ENCODE results near the gene ABCC3. TPM values are rescaled to one million over a fixed set of nuclear protein-coding genes. Genes with fewer than 3 reads are reported as not detected.

Gene ABCC3
- total and polyA plus RNA-seq, 2 of the 8 experiments (the other 6 are each of a cell fraction or from before 2014, with no cell fraction given), result 0.35 to 0.37 TPM

- Histone ChIP-seq H3K27me3 (replicated peaks in 1 of 4; ENCODE audit: control insufficient read depth in 3 of 4, extremely low read depth in 1 of 4, insufficient read depth in 3 of 4, low read length in 3 of 4) (peaks cover 25 to 44% (median 39%) of the 10 kb centered on the region in 4 experiments), H3K23me2 (ENCODE audit: low read depth, low read length) (peaks cover 4% of the 10 kb centered on the region; the same call in 1 of the 2 replicates), H2AFZ (ENCODE audit: low read length) (no peak overlapping the region), H2AK5ac (ENCODE audit: low read depth, low read length) (no peak overlapping the region), H3K4me3 (ENCODE audit: extremely low read depth in 1 of 4, insufficient read depth in 2 of 4, low read depth in 3 of 4, low read length in 4 of 4) (no peak overlapping the region), H3K4me1 (replicated peaks in 1 of 4; ENCODE audit: control insufficient read depth in 3 of 4, insufficient read depth in 4 of 4, low read length in 3 of 4) (peaks cover 0 to 5% (median 2%) of the 10 kb centered on the region in 4 experiments; a peak in 4 of 7 replicates), H3K4me2 (ENCODE audit: insufficient read depth in 1 of 2, low read depth in 2 of 2, low read length in 2 of 2) (peak overlapping the region in 1 of 2 experiments; percentile 81; a peak in 1 of 4 replicates), H2BK20ac (ENCODE audit: low read length) (no peak overlapping the region), H3K9me3 (ENCODE audit: insufficient read depth in 2 of 2, low read depth in 1 of 2, low read length in 1 of 2) (no peaks in the 10 kb centered on the region), H3K79me2 (ENCODE audit: control insufficient read depth in 1 of 2, insufficient read depth in 2 of 2, low read length in 2 of 2) (no peaks in the 10 kb centered on the region), H3K27ac (ENCODE audit: low read depth, low read length) (no peak overlapping the region), H2BK12ac (ENCODE audit: low read depth, low read length) (no peak overlapping the region), H4K91ac (replicated peaks; ENCODE audit: insufficient read length, low read length) (no peak overlapping the region), H4K20me1 (replicated peaks in 1 of 2; ENCODE audit: control insufficient read depth in 1 of 2, insufficient read depth in 2 of 2, low read length in 2 of 2) (no peaks in the 10 kb centered on the region), H2BK120ac (replicated peaks; ENCODE audit: low read depth, low read length) (no peak overlapping the region), H3K23ac (ENCODE audit: insufficient read length) (no peak overlapping the region), H3K56ac (replicated peaks; ENCODE audit: insufficient read length, low read depth, low read length) (no peak overlapping the region), H3K9ac (replicated peaks in 1 of 4; ENCODE audit: extremely low read depth in 1 of 4, low read depth in 3 of 4, low read length in 3 of 4) (no peak overlapping the region), H2BK5ac (ENCODE audit: low read depth, low read length) (no peak overlapping the region), H4K5ac (ENCODE audit: insufficient read length, low read depth, low read length) (no peak overlapping the region), H2BK15ac (ENCODE audit: low read length) (no peak overlapping the region), H4K8ac (ENCODE audit: extremely low read depth, insufficient read depth, low read length) (no peak overlapping the region), H3K79me1 (ENCODE audit: low read depth, low read length) (no peaks in the 10 kb centered on the region), H3K4ac (replicated peaks; ENCODE audit: insufficient read length, low read depth, low read length) (no peak overlapping the region), H3K36me3 (ENCODE audit: control insufficient read depth in 2 of 4, insufficient read depth in 4 of 4, low read length in 3 of 4) (no peaks in the 10 kb centered on the region), H3K18ac (ENCODE audit: extremely low read depth, low read length) (no peak overlapping the region), H3K14ac (ENCODE audit: insufficient read length) (no peak overlapping the region)
- CTCF ChIA-PET (ENCODE audit: partially characterized antibody), result interaction anchor here (1.1 to 12.8 kb wide), 5 partner anchors 11 to 84 kb away, joined by 4 to 135 read pairs (median 6); no protein-coding TSS in a partner anchor
- no peak for FAIRE-seq
- DNase-seq (ENCODE audit: low read depth in 1 of 2, low spot score in 2 of 2), result no peak
- 77% methylated on average over 3 of the region's 3 CpGs; no CpG with 5 or more reads in 1 of the 2 experiments for WGBS, 2 experiments (ENCODE audit: extremely low coverage in 1 of 2, insufficient coverage in 1 of 2, insufficient read length in 1 of 2, insufficient replicate concordance in 2 of 2, low coverage in 1 of 2, low lambda C conversion rate in 2 of 2, missing lambda C conversion rate in 1 of 2)
- POLR2A ChIA-PET (ENCODE audit: partially characterized antibody), result no interaction called here
- TF ChIP-seq YY1 (IDR thresholded peaks at IDR 0.05; ENCODE audit: low read depth, low read length) (no peak), RAD21 (IDR thresholded peaks at IDR 0.05 in 1 of 2, conservative IDR thresholded peaks at IDR 0.05 in 1 of 2; ENCODE audit: low read depth in 2 of 2, low read length in 2 of 2) (no peak), ASH2L (IDR thresholded peaks at IDR 0.05; ENCODE audit: low read length) (no peak), KDM5A (IDR thresholded peaks at IDR 0.05; ENCODE audit: low read length) (no peak), BCL11A (IDR thresholded peaks at IDR 0.05; ENCODE audit: low read depth in 2 of 2, low read length in 2 of 2) (no peak), ZNF274 (IDR thresholded peaks at IDR 0.05; ENCODE audit: borderline replicate concordance, extremely low read depth, low read length) (no peak), TAF7 (optimal IDR thresholded peaks at IDR 0.05; ENCODE audit: borderline replicate concordance, low read depth, low read length) (no peak), EZH2 (IDR thresholded peaks at IDR 0.05; ENCODE audit: low read depth, low read length, severe bottlenecking) (no peak), E2F6 (IDR thresholded peaks at IDR 0.05) (no peak), JUND (IDR thresholded peaks at IDR 0.05; ENCODE audit: low read length) (no peak), SP4 (IDR thresholded peaks at IDR 0.05; ENCODE audit: low read length) (no peak), CBX5 (IDR thresholded peaks at IDR 0.05; ENCODE audit: low read depth, low read length) (no peak), SUZ12 (IDR thresholded peaks at IDR 0.05; ENCODE audit: low read length) (no peak), SAP30 (IDR thresholded peaks at IDR 0.05; ENCODE audit: insufficient read depth, insufficient replicate concordance, low read length) (no peak)
These were observed 976 bp downstream of the ABCC3 start for GRCh38 chr17:50635732-50635981.

Measured in H1 (cell line).